ENCODE data around the gene ADGRG3. TPM values are rescaled to one million over a fixed set of nuclear protein-coding genes. Genes with fewer than 3 reads are reported as not detected.

Gene ADGRG3
- total and polyA plus RNA-seq, 2 experiments from 2014 or later: not detected

- Histone ChIP-seq H3K4me1 (ENCODE audit: insufficient read depth) (no peaks in the 10 kb centered on the region), H3K9ac (no peak overlapping the region), H3F3A (ENCODE audit: insufficient read depth) (no peaks in the 10 kb centered on the region), H3K36me3 (ENCODE audit: low read depth) (no peaks in the 10 kb centered on the region), H4K20me1 (ENCODE audit: insufficient read depth) (no peaks in the 10 kb centered on the region), H3K79me2 (ENCODE audit: insufficient read depth) (no peaks in the 10 kb centered on the region), H3K4me3 (no peak overlapping the region), H3K9me3 (ENCODE audit: low read depth) (no peaks in the 10 kb centered on the region), H3K9me2 (ENCODE audit: insufficient read depth) (no peaks in the 10 kb centered on the region), H3K4me2 (ENCODE audit: unreplicated experiment) (no peak overlapping the region), H2AFZ (no peak overlapping the region), H3K27me3 (replicated peaks; ENCODE audit: insufficient read depth) (no peaks in the 10 kb centered on the region; the same call in 1 of the 2 replicates), H3K27ac (no peak overlapping the region)
- no peak for TF ChIP-seq EZH2phosphoT487 (IDR thresholded peaks at IDR 0.05; ENCODE audit: insufficient read depth, low read depth)
- TF ChIP-seq EZH2 (IDR thresholded peaks at IDR 0.05; ENCODE audit: insufficient read depth, poor library complexity, severe bottlenecking): no peak
- DNase-seq: no peak
- WGBS, 2 experiments (ENCODE audit: low coverage in 1 of 2, low lambda C conversion rate in 2 of 2, missing lambda C conversion rate in 2 of 2): 54 to 57% methylated on average over 3 of the region's 3 CpGs
- in situ Hi-C loops (cut with MboI): no loop called here
Measured at GRCh38 chr16:57687363-57687929, 19.3 kb downstream of the ADGRG3 start.

GRCh38 chr16:57688487-57688986 is 20.4 kb downstream of the ADGRG3 start:
- H3K36me3 ChIP-seq (ENCODE audit: low read depth): no peaks in the 10 kb centered on the region
- TF ChIP-seq EZH2 (IDR thresholded peaks at IDR 0.05; ENCODE audit: insufficient read depth, poor library complexity, severe bottlenecking): no peak
- no peak for TF ChIP-seq EZH2phosphoT487 (IDR thresholded peaks at IDR 0.05; ENCODE audit: insufficient read depth, low read depth)
- in situ Hi-C loops (cut with MboI): no loop called here

GRCh38 chr16:57688987-57689761 is 21.1 kb downstream of the ADGRG3 start:
- H3F3A ChIP-seq (ENCODE audit: insufficient read depth): no peaks in the 10 kb centered on the region
- H3K79me2 ChIP-seq (ENCODE audit: insufficient read depth): no peaks in the 10 kb centered on the region
- no peaks in the 10 kb centered on the region for H3K4me1 ChIP-seq (ENCODE audit: insufficient read depth)
- H3K27ac ChIP-seq: no peak overlapping the region
- no peaks in the 10 kb centered on the region for H3K9me2 ChIP-seq (ENCODE audit: insufficient read depth)
- H3K9ac ChIP-seq: no peak overlapping the region
- 35 to 37% methylated on average over 14 to 15 of the region's 15 CpGs for WGBS, 2 experiments (ENCODE audit: low coverage in 1 of 2, low lambda C conversion rate in 2 of 2, missing lambda C conversion rate in 2 of 2)
- H3K27me3 ChIP-seq (replicated peaks; ENCODE audit: insufficient read depth): no peaks in the 10 kb centered on the region; the same call in 1 of the 2 replicates
- in situ Hi-C loops (cut with MboI): no loop called here
- TF ChIP-seq EZH2 (IDR thresholded peaks at IDR 0.05; ENCODE audit: insufficient read depth, poor library complexity, severe bottlenecking) (no peak), EZH2phosphoT487 (IDR thresholded peaks at IDR 0.05; ENCODE audit: insufficient read depth, low read depth) (no peak)
- no peak overlapping the region for H3K4me3 ChIP-seq
- DNase-seq: no peak
- H3K4me2 ChIP-seq (ENCODE audit: unreplicated experiment): no peak overlapping the region
- no peaks in the 10 kb centered on the region for H4K20me1 ChIP-seq (ENCODE audit: insufficient read depth)
- H3K36me3 ChIP-seq (ENCODE audit: low read depth): no peaks in the 10 kb centered on the region
- no peak overlapping the region for H2AFZ ChIP-seq
- H3K9me3 ChIP-seq (ENCODE audit: low read depth): no peaks in the 10 kb centered on the region

More at GRCh38 chr16:57688487-57688986, 20.4 kb downstream of the ADGRG3 start:
- no peak overlapping the region for H2AFZ ChIP-seq
- H3K4me1 ChIP-seq (ENCODE audit: insufficient read depth): no peaks in the 10 kb centered on the region
- 55 to 68% methylated on average over 4 of the region's 4 CpGs for whole genome bisulfite sequencing, 2 experiments (ENCODE audit: low coverage in 1 of 2, low lambda C conversion rate in 2 of 2, missing lambda C conversion rate in 2 of 2)
- H3K27me3 ChIP-seq (replicated peaks; ENCODE audit: insufficient read depth): no peaks in the 10 kb centered on the region; the same call in 1 of the 2 replicates
- H3K27ac ChIP-seq: no peak overlapping the region
- no peaks in the 10 kb centered on the region for H4K20me1 ChIP-seq (ENCODE audit: insufficient read depth)
- H3K9ac ChIP-seq: no peak overlapping the region
- H3F3A ChIP-seq (ENCODE audit: insufficient read depth): no peaks in the 10 kb centered on the region
- no peak overlapping the region for H3K4me3 ChIP-seq
- H3K79me2 ChIP-seq (ENCODE audit: insufficient read depth): no peaks in the 10 kb centered on the region
- H3K9me3 ChIP-seq (ENCODE audit: low read depth): no peaks in the 10 kb centered on the region
- no peaks in the 10 kb centered on the region for H3K9me2 ChIP-seq (ENCODE audit: insufficient read depth)
- no peak for DNase-seq
- no peak overlapping the region for H3K4me2 ChIP-seq (ENCODE audit: unreplicated experiment)

- Histone ChIP-seq H3K4me2 (ENCODE audit: unreplicated experiment) (no peak overlapping the region), H3K4me1 (ENCODE audit: insufficient read depth) (no peaks in the 10 kb centered on the region), H3K79me2 (ENCODE audit: insufficient read depth) (no peaks in the 10 kb centered on the region), H4K20me1 (ENCODE audit: insufficient read depth) (no peaks in the 10 kb centered on the region), H3K27me3 (replicated peaks; ENCODE audit: insufficient read depth) (no peaks in the 10 kb centered on the region; the same call in 1 of the 2 replicates), H3K9ac (no peak overlapping the region), H3K36me3 (ENCODE audit: low read depth) (no peaks in the 10 kb centered on the region), H3F3A (ENCODE audit: insufficient read depth) (no peaks in the 10 kb centered on the region), H2AFZ (no peak overlapping the region), H3K9me2 (ENCODE audit: insufficient read depth) (no peaks in the 10 kb centered on the region), H3K27ac (no peak overlapping the region), H3K9me3 (ENCODE audit: low read depth) (no peaks in the 10 kb centered on the region), H3K4me3 (no peak overlapping the region)
- no peak for DNase-seq
- TF ChIP-seq EZH2 (IDR thresholded peaks at IDR 0.05; ENCODE audit: insufficient read depth, poor library complexity, severe bottlenecking): no peak
- TF ChIP-seq EZH2phosphoT487 (IDR thresholded peaks at IDR 0.05; ENCODE audit: insufficient read depth, low read depth): no peak
- in situ Hi-C loops (cut with MboI): no loop called here
- WGBS, 2 experiments (ENCODE audit: low coverage in 1 of 2, low lambda C conversion rate in 2 of 2, missing lambda C conversion rate in 2 of 2): 64 to 65% methylated on average over 12 to 13 of the region's 13 CpGs
Measured at GRCh38 chr16:57689762-57690558, 21.9 kb downstream of the ADGRG3 start.
